HG03045 (cell line): ENCODE measurements around the gene HOXC9.

Experiments
- ATAC-seq: cut with Tn5 transposase; IDR thresholded peaks from one replicate; pipeline ENCODE4 v1.9.1; 2021; ENCODE audit warnings: mild to moderate bottlenecking, moderate library complexity; ENCODE audit not compliant: unreplicated experiment

The HOXC9 gene

GRCh38 chr12:53986686-53987483 lies 13.1 kb upstream of the HOXC9 start:
- no peak for ATAC-seq

GRCh38 chr12:53987787-53988230 lies 12.2 kb upstream of the HOXC9 start:
- ATAC-seq = no peak

GRCh38 chr12:53988541-53989226 lies 11.3 kb upstream of the HOXC9 start:
- ATAC-seq = no peak

GRCh38 chr12:53989227-53990113 lies 10.5 kb upstream of the HOXC9 start:
- ATAC-seq = no peak

GRCh38 chr12:53990311-53991076 lies 9.5 kb upstream of the HOXC9 start:
- no peak for ATAC-seq

GRCh38 chr12:53991077-53991460 lies 8.9 kb upstream of the HOXC9 start:
- no peak for ATAC-seq

- no peak for ATAC-seq
These were observed 7.5 kb upstream of the HOXC9 start for GRCh38 chr12:53992377-53992889.

- ATAC-seq = no peak
These were observed 6.6 kb upstream of the HOXC9 start for GRCh38 chr12:53993162-53994008.

GRCh38 chr12:53994009-53994263 lies 6.0 kb upstream of the HOXC9 start:
- no peak for ATAC-seq

- no peak for ATAC-seq
These were observed 5.5 kb upstream of the HOXC9 start for GRCh38 chr12:53994264-53995001.

GRCh38 chr12:53995002-53995377 lies 5.0 kb upstream of the HOXC9 start:
- no peak for ATAC-seq

- ATAC-seq = no peak
These were observed 4.4 kb upstream of the HOXC9 start for GRCh38 chr12:53995378-53996239.

GRCh38 chr12:53996240-53997203 lies 3.4 kb upstream of the HOXC9 start:
- no peak for ATAC-seq

- ATAC-seq = no peak
These were observed 2.5 kb upstream of the HOXC9 start for GRCh38 chr12:53997204-53998109.

- no peak for ATAC-seq
These were observed 1.7 kb upstream of the HOXC9 start for GRCh38 chr12:53998110-53998899.
